Activated CD4-positive, alpha-beta T cell treated with anti-CD3 and anti-CD28 coated beads, Interleukin-2, amount 50 U/mL, for 4 hours (primary cell): ENCODE results near the gene NFATC4.
A peak's percentile ranks its signal among the peaks of the same experiment; 100 is the strongest.

Source experiments
- DNase-seq, 2 experiments: peaks; one replicate each; pipeline ENCODE4 v3.0.0-alpha.2; 2020

The NFATC4 gene

GRCh38 chr14:24390701-24391468, 22.9 kb downstream of the NFATC4 start:
- no peak for DNase-seq

GRCh38 chr14:24392325-24393091, 24.5 kb downstream of the NFATC4 start:
- DNase-seq = no peak

DNA sequence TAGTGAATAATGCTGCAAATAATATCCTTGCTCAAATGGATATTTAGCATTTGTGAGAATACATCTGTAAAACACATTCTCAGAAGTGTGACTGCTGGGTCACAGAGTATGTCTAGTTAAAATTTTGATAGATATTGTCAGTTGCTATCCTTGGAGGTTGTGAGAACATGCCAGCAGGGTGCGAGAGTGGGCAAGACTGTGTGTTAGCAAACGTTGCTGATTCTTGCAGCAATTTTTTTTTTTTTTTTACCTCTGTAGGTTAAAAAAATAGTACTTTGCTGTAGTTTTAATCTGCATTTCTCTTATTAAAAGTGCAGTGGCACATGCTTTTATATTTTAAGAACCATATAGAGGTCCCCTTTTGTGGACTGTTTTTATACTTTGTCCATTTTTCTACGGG, 26.3 kb downstream of the NFATC4 start:
- DNase-seq = no peak

GRCh38 chr14:24395609-24396582, 27.9 kb downstream of the NFATC4 start:
- DNase-seq = no peak

GRCh38 chr14:24397639-24398292, 29.8 kb downstream of the NFATC4 start:
- no peak for DNase-seq

DNA sequence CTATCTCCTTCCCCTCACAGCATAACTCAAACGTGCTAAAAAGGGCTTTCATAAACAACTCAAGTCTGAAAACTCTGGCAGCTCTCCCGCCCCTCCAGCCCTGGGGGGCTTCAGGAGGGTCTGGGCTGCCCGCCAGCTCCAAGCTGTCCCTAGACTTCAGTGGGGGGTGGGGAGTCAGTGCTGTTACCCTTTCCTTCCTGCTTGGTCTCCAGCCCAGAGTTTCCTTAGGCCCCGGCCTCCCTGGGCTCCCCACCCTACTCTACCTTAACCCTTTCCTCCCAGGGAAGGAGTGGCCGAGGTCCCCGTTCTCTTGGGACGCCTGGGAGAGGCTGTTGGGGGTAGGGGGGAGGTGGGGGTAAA, 30.3 kb downstream of the NFATC4 start:
- DNase-seq = no peak

- peak in 1 of 2 experiments; percentile 18 for DNase-seq
These were observed 30.9 kb downstream of the NFATC4 start, which contains the start of gene NYNRIN for GRCh38 chr14:24398653-24399446. NYNRIN (plus strand) TSS chr14:24399003; CDS start chr14:24399247, 244 bp downstream.

DNA sequence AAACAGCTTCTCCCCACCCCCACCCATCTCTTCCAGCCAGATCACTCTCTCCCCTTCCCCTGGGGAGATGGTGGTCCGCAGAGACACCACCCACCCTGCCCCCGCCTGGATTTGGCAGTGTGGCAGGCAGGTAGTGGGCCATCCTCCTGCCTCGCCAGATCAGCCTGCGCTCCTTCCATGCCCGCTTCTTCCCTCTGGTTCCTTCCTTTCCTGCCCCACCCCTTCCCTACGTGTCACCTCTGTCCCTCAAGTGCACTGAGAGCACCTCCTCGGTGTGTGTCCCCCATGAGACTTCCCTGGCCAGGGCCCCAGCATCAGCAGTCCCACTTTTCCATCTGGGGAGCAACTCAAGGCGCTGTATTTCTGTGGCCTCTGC, 31.5 kb downstream of the NFATC4 start:
- no peak for DNase-seq

DNA sequence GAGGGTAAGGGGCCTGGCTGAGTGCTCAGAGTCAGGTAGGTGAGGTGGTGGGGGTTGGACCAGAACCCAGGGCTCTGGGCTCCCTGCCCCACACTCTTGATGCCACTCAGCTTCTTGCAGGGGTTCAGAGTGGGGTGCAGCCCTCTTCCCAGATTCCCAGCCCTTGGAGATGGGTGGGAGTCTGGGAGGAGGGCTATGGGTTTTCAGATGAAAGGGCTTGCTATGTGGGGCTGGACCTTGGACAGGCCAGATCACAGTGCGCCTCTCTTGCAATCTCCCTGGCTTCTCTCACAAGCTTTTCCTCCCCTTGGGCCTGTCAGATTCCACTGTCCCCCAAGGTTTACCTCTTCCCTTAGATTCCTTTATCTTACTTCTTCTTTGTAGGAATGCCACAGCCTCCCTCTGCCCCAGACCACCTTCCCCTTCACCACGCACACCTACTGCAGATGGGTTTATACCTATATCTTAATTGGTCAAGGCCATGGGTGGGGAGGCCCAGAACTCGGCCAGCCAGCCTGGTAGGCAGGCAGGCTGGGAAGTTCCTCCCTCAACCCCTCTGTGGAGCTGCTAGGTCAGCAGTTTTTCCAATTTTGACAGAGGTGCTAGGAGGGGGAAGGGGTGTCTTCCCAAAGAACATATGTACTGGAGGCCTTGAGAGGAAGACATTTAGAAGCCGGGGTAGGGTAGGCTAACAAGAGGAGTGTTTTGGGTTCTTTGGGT, 32.2 kb downstream of the NFATC4 start:
- no peak for DNase-seq

DNA sequence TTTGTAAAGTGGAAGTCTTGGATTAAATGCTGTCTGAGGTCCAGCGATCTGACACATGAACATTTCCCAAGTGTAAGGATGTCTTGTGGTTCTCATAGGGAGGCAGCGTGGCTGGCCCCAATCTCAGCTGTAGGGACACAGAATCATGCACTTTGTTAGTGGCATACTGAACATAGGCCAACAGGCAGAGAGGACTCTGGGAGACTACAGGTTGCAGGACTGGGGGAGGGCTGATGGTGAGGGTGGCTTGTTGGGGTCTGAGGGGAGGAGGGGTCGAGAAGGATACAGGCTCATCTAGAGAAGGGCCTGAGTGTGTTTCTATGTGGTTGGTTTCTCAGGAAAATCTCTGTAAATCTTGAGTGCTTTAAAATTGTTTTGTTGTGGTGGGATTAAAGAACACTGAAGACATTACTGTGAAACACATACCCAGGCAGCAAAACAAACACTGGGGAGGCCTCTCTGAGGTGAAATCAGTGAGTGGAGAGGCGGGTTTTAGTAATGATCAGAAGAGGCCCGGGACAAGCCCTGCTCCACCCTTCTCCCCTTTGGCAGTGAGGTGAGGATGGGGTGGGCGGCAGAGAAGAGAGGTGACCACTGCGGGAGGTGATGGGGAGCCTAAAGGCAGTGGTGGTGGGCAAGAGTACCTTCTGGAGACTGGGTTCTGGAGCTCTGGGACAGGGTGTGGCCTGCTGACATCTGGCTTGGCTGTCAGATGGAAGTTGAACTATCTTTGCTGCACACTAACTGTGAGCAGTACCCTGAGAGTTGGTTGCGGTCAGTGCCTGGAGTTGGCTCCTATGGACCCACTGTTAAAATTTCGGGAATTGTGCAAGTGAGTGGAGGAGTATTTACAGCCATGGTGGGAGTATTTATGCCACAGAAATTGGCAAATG, 34.1 kb downstream of the NFATC4 start:
- no peak for DNase-seq

- DNase-seq = no peak
These were observed 35.5 kb downstream of the NFATC4 start for GRCh38 chr14:24403294-24403998.

- no peak for DNase-seq
These were observed 36.8 kb downstream of the NFATC4 start for GRCh38 chr14:24404814-24405213.

DNA sequence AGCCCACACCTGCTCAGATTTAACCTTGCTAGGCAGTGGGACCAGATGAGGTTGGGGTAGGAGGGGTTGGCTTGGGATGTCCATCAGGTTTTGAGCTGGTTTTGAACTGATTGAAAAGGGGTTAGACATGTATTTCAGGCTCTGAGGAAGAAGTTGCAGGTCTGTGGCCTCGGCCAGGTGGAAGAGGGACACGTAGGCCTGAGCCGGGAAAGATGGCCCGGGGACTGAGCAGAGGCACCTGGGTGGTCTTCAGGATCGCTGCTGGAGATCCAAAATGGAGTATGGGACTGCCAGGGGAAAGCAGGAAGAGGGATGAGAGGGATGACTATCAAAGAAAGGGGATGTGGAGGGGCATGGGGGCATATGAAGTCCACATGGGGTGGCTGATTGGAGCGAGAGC, 38.4 kb downstream of the NFATC4 start:
- DNase-seq = no peak

DNA sequence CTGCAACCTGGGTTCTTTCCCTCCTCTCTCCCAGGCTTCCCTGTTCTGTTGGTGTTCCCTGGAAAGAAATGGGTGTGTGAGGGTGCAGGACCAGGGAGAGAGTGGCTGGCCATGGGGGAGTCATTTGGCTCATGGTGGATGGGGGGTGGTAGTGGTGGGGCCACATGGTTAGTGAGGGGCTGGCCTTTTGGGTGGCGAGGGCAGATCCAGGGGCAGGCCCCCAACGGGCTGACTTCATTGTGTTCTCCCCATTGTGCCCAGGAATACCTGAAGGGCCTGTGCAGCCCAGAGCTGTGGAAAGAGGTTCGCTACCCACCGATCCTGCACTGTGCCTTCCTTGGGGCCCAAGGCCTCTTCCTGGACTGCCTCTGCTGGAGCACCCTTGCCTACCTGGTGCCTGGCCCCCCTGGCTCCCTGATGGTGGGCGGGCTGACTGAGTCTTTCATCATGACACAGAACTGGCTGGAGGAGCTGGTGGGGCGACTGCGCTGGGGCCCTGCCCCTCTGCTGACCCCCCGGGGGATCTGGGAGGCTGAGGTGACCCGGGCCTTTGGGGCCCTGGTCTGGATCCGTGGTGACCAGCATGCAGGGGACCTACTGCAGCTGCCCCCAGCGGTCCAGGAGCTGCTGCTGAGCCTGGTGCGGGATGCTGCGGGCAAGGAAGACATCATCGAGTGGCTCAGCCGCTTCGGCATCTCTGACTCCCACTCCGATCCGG, 39.8 kb downstream of the NFATC4 start:
- DNase-seq = no peak

- DNase-seq = no peak
These were observed 40.8 kb downstream of the NFATC4 start for GRCh38 chr14:24408764-24409163.

DNA sequence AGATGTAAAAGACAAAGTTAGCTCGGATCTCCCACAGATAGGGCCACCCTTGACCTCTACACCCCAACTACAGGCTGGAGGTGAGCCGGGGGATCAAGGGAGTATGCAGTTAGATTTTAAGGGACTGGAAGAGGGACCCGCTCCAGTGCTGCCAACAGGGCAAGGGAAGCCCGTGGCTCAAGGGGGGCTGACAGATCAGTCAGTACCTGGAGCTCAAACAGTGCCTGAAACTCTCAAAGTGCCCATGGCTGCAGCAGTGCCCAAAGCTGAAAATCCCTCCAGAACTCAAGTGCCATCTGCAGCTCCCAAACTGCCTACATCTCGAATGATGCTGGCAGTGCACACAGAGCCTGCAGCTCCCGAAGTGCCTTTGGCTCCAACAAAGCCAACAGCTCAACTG, 41.2 kb downstream of the NFATC4 start:
- DNase-seq = no peak

DNA sequence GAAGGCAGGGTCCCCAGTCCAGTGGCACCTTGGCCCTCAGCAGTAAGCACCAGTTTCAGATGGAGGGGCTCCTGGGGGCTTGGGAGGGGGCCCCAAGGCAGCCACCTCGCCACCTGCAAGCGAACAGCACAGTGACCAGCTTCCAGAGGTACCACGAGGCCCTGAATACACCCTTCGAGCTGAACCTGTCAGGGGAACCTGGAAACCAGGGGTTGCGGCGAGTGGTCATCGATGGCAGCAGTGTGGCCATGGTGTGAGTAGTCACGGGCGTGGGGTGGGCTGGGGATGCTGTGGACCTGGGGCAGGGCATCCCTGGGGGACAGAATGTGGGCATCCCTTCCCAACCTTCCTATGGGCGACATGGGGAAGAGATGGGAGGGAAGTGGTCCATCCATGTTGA, 42.0 kb downstream of the NFATC4 start:
- DNase-seq = no peak
